GM21529 (cell line): ENCODE data around the gene LRRC26.

Source experiments
- ATAC-seq: cut with Tn5 transposase; IDR thresholded peaks from one replicate; pipeline ENCODE4 v1.9.1; 2021; ENCODE audit not compliant: unreplicated experiment

LRRC26 gene

GRCh38 chr9:137168904-137169856 is 671 bp downstream of the LRRC26 start:
- ATAC-seq = no peak

GRCh38 chr9:137168573-137168903 is 1.3 kb downstream of the LRRC26 start:
- no peak for ATAC-seq

DNA sequence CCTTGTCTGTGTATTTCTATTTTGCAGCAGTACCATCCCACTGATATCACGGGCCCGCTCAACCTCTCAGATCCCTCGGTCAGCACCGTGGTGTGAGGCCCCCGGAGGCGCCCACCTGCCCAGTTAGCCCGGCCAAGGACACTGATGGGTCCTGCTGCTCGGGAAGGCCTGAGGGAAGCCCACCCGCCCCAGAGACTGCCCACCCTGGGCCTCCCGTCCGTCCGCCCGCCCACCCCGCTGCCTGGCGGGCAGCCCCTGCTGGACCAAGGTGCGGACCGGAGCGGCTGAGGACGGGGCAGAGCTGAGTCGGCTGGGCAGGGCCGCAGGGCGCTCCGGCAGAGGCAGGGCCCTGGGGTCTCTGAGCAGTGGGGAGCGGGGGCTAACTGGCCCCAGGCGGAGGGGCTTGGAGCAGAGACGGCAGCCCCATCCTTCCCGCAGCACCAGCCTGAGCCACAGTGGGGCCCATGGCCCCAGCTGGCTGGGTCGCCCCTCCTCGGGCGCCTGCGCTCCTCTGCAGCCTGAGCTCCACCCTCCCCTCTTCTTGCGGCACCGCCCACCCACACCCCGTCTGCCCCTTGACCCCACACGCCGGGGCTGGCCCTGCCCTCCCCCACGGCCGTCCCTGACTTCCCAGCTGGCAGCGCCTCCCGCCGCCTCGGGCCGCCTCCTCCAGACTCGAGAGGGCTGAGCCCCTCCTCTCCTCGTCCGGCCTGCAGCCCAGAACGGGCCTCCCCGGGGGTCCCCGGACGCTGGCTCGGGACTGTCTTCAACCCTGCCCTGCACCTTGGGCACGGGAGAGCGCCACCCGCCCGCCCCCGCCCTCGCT is 1.9 kb downstream of the LRRC26 start:
- no peak for ATAC-seq

GRCh38 chr9:137167277-137167746 is 2.5 kb downstream of the LRRC26 start:
- ATAC-seq = no peak

DNA sequence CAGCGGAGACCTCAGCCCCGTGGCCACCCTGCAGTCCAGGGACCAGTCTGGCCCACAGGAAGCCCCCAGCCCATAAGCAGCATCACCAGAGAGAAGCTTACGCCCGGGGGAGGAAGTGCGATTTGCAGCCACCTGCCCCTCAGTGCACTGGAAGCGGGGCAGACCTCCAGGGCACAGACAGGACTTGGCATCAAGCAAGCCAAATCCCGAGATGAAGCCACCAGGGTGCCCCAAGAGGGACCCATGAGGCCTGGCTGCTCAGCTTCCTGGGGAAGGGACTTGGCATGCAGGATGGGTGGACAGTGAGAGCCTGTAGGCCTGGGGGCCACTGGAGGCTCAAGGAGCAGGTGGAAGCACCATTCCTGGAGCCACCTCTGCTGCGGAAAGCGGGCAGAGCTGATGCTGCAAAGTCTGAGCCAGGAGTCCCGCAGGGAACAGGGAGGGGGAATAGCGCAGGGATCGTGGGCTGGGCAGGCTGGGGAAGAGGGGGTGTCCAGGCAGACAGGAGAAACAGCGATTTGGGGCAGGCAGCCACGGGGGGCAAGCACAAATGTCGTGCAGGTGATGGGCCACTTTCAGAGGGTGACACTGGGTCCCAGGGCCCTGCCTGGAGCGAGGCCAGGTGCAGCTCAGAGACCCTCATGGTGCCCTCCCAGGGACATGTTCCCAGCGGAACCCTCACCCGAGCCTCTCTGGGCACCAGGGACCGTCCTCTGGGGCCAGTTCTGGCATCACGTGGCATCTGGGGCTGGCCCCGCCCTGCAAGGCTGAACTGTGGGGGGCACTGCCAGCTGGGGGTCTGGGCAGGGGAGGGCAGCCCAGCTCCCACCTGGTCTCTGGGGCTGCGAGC is 3.2 kb downstream of the LRRC26 start:
- no peak for ATAC-seq

- ATAC-seq = no peak
Observed at GRCh38 chr9:137165250-137165836, 4.5 kb downstream of the LRRC26 start.

- no peak for ATAC-seq
Observed at GRCh38 chr9:137164370-137165249, 5.2 kb downstream of the LRRC26 start.

DNA sequence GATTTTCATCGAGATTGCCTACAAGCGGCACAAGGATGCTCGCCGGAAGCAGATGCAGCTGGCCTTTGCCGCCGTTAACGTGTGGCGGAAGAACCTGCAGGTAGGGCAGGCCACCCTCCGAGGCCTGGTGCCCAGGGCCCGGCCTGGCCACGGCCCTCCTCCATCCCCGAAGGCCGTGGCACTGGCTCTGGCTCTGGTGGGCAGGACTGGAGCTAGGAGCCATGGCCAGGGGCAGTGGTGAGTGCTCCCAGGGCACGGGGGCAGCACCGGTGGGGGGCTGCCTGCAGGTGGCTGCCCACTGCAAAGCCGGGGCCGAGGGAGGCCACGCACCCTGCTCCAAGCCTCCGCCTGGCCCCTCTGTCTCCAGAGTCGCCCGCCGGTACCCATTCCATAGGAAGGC is 6.0 kb downstream of the LRRC26 start:
- no peak for ATAC-seq

DNA sequence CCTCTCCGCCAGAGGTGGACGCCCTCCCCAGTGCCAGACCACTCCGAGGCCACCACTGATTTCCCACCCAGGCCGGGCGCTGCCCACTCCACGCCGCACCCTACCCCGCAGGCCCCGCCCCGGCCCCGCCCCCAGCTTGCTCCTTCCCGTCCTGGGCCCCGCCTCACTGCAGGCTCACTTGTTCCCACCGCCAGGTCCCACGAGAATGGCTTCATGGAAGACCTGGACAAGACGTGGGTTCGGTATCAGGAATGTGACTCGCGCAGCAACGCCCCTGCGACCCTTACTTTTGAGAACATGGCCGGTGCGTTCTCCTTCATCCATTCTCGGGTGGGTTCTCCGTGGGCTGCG is 6.5 kb downstream of the LRRC26 start:
- ATAC-seq = no peak

- no peak for ATAC-seq
Observed at GRCh38 chr9:137162505-137163364, 7.1 kb downstream of the LRRC26 start.

GRCh38 chr9:137161558-137162486 is 8.0 kb downstream of the LRRC26 start:
- ATAC-seq = no peak

DNA sequence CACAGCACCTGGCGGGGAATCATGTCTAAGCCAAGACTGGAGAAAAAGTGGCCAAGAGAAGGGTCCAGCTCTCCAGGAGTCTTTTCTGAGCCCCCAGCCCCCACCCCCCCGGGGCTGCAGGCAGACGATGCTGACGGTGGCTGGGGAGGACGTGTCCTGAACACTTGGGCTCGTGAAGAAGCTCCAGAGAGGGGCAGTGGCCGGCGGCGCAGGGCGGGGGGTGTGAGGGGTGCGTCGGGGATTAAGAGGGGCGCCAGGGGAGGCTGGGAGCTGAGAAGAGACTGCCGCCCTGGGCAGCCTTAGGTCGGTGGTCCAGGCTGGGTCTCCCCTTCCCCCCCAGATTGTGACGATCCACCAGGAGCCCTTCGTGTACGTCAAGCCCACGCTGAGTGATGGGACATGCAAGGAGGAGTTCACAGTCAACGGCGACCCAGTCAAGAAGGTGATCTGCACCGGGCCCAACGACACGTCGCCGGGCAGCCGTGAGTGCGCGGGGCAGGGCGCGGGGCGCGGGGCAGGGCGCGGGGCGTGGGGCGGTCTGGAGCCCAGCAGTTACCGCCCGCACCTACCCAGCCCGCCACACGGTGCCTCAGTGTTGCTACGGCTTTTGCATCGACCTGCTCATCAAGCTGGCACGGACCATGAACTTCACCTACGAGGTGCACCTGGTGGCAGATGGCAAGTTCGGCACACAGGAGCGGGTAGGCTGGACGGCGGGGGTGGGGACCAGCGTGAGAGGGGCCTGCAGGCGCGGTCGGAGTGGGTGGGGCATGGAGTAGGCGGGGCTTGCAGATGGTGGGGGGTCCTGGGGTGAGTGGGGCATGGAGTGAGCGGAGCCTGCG is 8.9 kb downstream of the LRRC26 start:
- no peak for ATAC-seq

- no peak for ATAC-seq
Observed at GRCh38 chr9:137160054-137160425, 9.8 kb downstream of the LRRC26 start.

DNA sequence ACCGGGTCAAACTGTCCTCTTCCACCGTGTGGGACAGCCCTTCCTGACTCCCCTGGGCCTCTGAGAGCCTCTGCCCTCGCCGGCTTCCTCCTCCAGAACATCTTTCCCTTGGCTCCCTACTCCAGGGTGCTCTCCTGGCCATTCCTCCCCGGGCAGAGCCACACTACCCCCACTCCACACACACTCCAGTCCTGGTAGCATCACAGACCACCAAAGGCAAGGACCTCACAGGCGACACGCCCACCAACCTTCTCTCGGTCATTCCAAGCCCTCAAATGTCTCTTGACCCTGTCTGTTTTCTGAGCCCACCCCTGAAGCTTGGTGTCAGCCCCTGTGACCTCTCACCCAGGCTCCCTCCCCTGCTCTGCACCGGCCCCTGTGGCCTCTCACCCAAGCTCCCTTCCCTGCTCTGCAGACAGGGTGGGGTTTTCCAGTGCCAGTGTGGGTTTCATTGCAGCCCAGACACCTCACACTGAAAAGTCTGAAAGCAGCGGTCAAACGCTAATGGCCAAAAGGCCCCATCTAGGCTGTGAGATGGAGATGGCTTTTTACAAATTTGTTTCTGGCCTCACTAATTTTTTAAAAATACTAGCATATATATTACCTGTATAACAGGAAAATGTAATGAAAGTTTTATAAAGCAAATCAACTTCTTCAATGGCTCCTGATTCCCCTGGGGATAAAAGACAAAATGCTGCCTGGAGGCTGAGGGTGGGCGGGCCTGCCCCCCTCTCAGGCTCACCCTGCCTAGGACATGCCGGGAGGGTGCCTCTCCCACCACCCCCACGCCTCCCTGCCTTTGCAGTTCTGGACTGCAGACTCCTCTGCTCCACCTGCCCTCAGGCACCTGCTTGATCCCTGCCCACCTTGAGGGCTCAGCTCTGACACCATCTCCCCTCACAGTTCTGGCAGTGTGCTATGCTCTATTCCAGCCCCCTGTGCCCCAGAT is 10.5 kb downstream of the LRRC26 start:
- no peak for ATAC-seq

- ATAC-seq = no peak
Observed at GRCh38 chr9:137158625-137159024, 11.2 kb downstream of the LRRC26 start.
